ENCODE results near the gene KLF5. TPM values are rescaled to one million over a fixed set of nuclear protein-coding genes. Genes with fewer than 3 reads are reported as not detected.

KLF5 gene
- total RNA-seq, 1 experiment from 2014 or later = 59.2 TPM

- BruUV-seq (replicated peaks) = no TSS peak
- ChIA-PET RAD21 (ENCODE audit: low non-redundant PET in 1 of 2, low total read pairs in 2 of 2, uncharacterized antibody in 2 of 2, unreplicated experiment in 2 of 2) (no interaction called here), CTCF (interaction anchor here (1.4 to 1.7 kb wide), 2 partner anchors 218 kb away, joined by 3 to 4 read pairs; no protein-coding TSS in a partner anchor), POLR2A (interaction anchor here (0.7 to 1.9 kb wide), 6 partner anchors 10 to 363 kb away, joined by 3 to 8 read pairs (median 4); no protein-coding TSS in a partner anchor)
- Histone ChIP-seq H3K27ac (ENCODE audit: low read depth, low read length) (peak overlapping the region; percentile 38; the same call in 1 of the 2 replicates), H3K79me2 (ENCODE audit: insufficient read depth, low read length) (peaks cover 39% of the 10 kb centered on the region), H3K4me1 (ENCODE audit: control insufficient read depth in 1 of 2, insufficient read depth in 2 of 2, low read length in 2 of 2) (peaks cover 34 to 61% of the 10 kb centered on the region in 2 experiments), H3K4me2 (ENCODE audit: low read length) (peak overlapping the region; percentile 90), H4K20me1 (ENCODE audit: insufficient read depth) (peaks cover 4% of the 10 kb centered on the region; the same call in 1 of the 2 replicates), H3K9ac (ENCODE audit: low read length) (peak overlapping the region; percentile 60), H2AFZ (ENCODE audit: low read depth, low read length, poor library complexity, severe bottlenecking) (peak overlapping the region; percentile 59), H3K36me3 (ENCODE audit: control insufficient read depth in 1 of 2, insufficient read depth in 2 of 2, low read length in 2 of 2) (peaks cover 2 to 8% of the 10 kb centered on the region in 2 experiments; a peak in 3 of 4 replicates), H3K9me2 (ENCODE audit: insufficient read depth) (no peaks in the 10 kb centered on the region), H3K9me3 (ENCODE audit: control insufficient read depth in 1 of 2, insufficient read depth in 1 of 2, low read depth in 1 of 2, low read length in 2 of 2) (no peaks in the 10 kb centered on the region), H3K27me3 (ENCODE audit: insufficient read depth, low read length) (no peaks in the 10 kb centered on the region), H3K4me3 (replicated peaks in 1 of 2; ENCODE audit: low read depth in 1 of 2, low read length in 2 of 2) (peak overlapping the region; percentile 48 to 75)
- intact Hi-C loops (cut with micrococcal nuclease) = loop anchor here (5.0 kb wide), 2 partner anchors 216 to 649 kb away; no protein-coding TSS in a partner anchor
- DNase-seq (ENCODE audit: low read depth, low spot score) = no peak
- no peak for ATAC-seq
- TF ChIP-seq ZNF274 (IDR thresholded peaks at IDR 0.05; ENCODE audit: low read depth, low read length) (no peak), MAX (IDR thresholded peaks at IDR 0.05) (no peak), POLR2AphosphoS5 (IDR thresholded peaks at IDR 0.05; ENCODE audit: low read depth, low read length) (no peak), ELF1 (IDR thresholded peaks at IDR 0.05; ENCODE audit: borderline replicate concordance, low read depth) (no peak), SP1 (IDR thresholded peaks at IDR 0.05; ENCODE audit: low read depth) (no peak), CBX3 (IDR thresholded peaks at IDR 0.05; ENCODE audit: low read depth) (no peak), TCF7L2 (IDR thresholded peaks at IDR 0.05; ENCODE audit: borderline replicate concordance, extremely low read depth, insufficient read depth, insufficient read length) (no peak), EZH2 (IDR thresholded peaks at IDR 0.05) (no peak), YY1 (IDR thresholded peaks at IDR 0.05; ENCODE audit: extremely low read depth, insufficient replicate concordance, low read depth, low read length) (no peak), REST (IDR thresholded peaks at IDR 0.05; ENCODE audit: low read depth) (no peak), RAD21 (IDR thresholded peaks at IDR 0.05; ENCODE audit: low read depth) (no peak), SIN3A (IDR thresholded peaks at IDR 0.05; ENCODE audit: low read depth) (no peak), EGR1 (IDR thresholded peaks at IDR 0.05; ENCODE audit: low read depth) (no peak), EZH2phosphoT487 (IDR thresholded peaks at IDR 0.05; ENCODE audit: borderline replicate concordance) (no peak), FOSL1 (IDR thresholded peaks at IDR 0.05; ENCODE audit: low read depth) (no peak), CEBPB (IDR thresholded peaks at IDR 0.05; ENCODE audit: low read depth) (no peak), CTCF (IDR thresholded peaks at IDR 0.05 in 2 of 3, conservative IDR thresholded peaks at IDR 0.05 in 1 of 3; ENCODE audit: borderline replicate concordance in 1 of 3, insufficient read depth in 1 of 3, low read depth in 2 of 3, low read length in 2 of 3) (no peak)
Measured at GRCh38 chr13:73058064-73058313, 816 bp upstream of the KLF5 start.

Measured in HCT116 (cell line).